HG02642 (cell line): ENCODE results near the gene ASTL.

Source experiments
- ATAC-seq: cut with Tn5 transposase; IDR thresholded peaks from one replicate; pipeline ENCODE4 v1.9.1; 2021; ENCODE audit warnings: mild to moderate bottlenecking; ENCODE audit not compliant: unreplicated experiment, poor library complexity

The ASTL gene

DNA sequence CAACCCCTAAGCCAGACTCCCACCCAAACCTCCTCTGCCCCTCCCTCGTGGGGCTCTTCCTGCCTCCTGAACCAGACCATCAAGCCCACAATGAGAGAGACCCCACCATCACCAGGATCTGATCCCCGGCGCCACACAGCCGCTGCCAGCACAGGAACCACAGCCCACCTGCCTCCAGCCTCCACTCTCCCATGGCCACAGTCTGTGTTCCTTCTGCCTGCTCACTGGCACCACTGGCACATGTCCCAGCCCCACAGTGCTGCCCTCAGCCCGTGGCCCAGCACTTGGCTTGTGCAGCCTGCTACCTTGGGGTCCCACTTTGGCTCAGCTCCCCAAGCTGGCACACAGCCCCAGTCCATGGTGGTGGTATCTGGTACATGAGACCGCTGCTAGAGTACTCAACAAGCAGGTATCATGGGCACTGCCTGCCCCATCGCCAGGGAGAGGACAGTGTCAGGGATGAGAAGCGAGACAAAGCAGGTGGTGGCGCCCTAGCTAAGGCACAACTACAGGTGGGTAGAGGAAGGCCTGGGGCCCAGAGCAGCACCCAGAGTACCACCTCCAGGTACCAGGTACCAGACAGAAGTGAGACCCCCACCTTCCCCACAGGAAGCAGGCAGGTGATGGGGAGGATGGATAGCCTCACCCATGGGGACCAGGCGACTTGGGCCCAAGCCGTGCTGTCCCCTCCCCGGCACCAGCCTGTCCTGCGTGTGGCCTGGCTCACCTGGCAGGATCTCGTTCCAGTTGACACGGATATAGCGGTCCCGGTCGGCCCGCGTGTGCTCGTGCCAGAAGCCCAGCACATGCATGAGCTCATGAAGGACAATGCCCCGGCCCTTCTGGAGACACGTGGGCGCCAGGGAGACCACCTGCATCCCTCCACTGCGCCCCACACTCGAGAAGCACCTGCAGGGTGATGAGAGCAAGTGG lies 6.2 kb downstream of the ASTL start:
- no peak for ATAC-seq

DNA sequence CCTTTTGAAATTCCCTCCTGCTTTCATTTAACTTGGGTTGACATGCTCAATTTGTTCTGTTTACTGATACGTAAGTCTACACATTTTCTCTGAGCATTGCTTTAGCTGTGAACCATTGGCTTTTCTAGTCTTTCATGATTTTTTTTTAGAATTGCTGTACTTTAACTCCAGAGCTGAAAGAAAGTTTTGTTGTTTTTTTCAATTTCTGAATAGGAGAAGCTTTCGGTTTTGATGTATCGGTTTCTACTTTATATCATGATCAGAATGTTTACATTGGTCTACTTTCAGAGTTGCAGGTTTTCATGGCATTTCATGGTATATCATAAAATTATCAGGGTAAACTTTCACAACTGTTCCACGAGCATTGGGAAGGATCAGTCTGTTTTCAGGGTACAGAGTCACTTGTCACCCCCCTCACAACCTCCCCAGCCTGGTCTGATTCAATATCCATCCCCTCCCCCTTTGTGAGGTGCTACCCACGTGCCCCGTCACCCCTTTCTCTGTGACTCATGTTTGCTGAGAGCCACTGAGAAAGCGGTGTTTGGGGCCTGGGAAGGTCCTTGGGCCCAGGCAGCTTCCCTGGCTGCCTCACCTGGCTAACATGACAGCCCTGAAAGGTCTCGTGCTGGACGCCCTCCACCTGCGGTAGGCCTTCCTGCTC lies 7.0 kb downstream of the ASTL start:
- ATAC-seq = no peak

DNA sequence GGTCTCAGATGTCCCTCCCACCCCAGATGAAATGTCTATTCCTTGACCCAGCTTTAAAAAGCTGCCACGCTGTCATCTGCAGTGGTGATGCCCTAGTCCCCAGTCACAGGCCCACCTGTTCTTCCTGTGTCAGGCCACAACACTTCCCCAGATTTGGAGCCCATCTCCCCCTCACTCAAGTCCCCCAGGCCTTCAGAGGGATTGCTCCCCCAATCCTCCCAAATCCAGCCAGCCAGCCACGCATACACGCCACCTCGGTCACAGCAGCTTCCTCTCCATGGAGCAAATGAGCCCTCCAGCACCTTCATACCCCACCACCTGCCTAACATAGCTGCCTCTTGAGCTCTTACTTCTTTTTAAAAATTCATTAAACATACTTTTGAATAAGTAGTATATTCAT lies 7.8 kb downstream of the ASTL start:
- no peak for ATAC-seq

DNA sequence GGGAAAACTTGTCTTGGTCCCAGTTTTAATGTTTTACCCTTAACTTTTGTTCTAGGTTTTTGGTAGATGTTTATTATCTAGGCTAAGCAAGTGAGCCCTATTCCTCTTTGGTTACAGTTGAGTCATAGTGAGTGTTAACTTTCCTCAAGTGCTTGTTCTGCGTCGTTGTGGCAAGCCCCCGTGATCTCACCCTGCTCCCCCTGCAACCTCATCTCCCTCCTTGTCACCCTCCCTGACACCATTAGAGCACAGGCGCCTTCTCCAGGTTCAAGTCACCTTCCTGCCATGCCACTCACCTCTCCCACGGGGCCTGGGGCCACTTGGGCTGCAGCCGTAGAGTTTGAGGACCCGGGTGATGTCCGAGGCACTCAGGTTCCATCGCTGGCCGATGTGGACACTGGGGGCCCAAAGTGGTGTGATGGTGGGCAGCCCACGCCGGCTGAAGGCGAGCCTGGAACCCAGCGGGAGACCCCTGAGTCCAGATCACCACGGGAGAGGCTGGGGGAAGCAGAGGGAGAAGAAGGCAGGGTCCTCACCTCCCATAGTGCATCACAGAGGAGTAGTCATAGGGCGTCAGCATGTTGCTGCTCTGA lies 8.7 kb downstream of the ASTL start:
- ATAC-seq = no peak

DNA sequence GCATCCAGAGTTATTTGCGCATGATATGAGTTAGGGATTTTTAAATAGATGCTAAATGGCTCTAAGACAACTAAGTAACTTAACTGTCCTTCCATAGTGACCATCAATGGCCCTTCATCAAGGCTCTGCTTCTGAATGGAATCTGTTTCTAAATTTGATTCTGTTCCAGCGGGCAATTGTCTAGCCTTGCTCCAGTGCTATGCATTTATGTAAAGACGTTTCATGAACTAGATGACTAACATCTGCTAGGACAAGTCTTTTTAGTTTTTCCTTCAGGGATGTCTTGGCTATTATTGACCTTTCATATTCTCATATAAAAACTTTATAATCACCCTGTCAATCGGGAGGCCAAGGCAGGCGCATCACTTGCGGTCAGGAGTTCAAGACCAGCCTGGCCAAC lies 9.8 kb downstream of the ASTL start:
- ATAC-seq = no peak

DNA sequence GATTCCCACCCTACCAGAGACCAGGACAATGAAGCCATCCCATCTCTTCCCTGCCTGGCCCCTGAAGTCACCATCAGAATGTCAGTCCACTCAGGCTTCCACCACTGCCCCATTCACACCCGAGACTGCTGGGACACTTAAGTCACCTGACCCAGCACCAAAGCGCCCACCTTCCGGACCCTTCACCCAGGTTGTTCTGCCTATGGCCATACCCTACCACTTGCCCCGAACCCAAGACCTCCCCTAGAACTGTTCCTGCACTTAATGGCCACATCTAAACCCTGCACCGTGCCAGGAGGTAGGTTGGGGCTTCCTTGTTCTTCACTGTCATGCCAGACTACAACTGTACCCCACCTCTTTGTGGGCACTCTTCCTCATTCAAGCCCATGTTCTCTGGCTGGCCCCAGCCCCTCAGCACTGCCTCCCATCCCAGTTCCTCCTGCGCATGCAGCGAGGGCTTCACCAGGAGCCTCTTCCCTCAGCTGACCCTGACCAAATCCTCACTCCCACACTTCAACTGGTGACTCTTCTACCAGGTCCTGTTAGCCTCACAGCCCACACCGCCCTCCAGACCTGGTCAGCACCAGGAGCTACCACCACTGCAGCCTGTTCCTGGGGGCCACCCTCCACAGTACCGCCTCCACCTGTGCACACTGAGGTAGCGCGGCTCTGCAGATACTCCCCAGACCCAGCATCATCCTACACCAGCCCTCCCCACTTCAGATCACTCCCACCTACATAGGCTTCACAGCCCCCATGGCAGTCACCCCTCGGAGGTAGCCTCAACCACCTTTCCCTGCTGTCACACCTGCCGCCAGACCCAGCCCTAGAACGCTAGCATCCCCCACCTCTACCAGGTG lies 13.7 kb downstream of the ASTL start:
- no peak for ATAC-seq

DNA sequence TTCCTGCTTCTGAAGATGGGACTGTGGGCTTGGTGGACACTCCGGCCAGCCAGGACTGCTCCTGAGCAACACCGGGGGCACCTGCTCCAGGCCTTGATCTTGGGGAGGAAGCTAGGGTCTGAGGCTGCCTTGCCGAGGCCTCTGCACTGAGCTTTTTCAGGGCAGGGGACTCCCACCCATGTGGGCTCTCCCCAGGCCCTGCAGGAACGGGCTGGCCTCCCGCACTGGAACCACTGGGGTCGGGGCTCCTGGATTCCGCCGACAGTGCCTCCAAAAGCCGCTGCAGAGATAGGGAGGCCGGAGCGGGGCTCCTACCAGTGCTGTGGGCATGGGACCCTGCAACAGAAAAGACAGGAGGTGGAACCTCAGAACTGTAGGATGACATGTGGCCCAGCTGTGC lies 14.4 kb downstream of the ASTL start:
- ATAC-seq = no peak

DNA sequence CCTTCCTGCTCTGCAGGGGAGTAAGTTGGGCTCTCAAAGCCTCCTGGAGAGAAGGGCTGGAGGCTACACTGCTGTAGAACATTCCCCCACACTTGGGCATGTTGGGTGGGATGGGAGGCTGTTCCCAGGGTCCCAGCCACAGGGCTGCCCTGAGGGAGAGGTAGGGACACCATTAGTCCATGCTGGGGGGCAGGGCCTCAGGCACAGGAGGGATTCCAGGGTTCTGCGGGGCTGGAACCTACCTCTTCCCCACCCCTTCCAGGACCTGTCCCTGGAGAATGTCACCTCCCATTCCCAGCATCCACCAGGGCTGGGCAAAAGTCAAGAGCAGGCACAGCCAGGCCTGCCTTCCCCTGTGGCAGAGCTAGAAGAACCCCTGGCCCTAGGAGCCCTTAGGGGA lies 15.0 kb downstream of the ASTL start:
- no peak for ATAC-seq

DNA sequence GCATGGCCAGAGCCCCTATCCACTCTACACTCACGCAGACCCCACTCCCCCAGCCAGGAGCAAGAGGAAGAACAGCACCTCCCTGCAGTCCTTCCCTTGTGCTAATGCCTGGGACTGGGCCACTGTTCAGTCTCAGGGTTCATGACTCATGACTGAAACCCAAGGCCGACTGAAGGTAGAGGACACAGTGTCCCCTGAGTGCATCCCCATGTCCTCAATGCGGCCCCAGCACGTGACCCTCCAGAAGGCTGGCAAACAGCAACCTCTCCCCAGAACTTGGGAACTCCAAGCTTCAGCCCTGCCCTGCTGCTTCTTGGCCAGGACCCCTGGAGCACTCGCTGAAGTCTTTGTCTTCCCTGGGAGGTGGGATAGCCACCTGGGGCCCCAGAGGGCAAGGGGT lies 15.9 kb downstream of the ASTL start:
- ATAC-seq = no peak

DNA sequence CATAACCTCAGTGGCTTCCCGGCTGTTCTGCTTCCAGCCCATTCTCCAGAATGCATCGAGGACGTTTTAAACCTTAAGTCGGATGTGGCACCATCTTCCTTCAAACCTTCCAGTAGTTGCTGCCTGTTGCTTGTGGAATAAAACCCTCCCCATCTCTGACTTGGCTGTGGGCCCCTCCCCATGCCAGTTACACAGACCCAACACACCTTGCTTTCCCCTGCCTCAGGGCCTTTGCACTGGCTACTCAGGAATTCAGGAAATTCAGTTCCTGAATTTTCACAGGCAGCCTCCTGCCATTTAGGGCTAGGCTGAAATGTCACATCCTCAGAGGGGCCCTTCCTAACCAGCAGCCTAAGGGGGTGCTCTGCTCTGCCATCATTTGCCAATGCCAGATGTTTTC lies 16.9 kb downstream of the ASTL start:
- no peak for ATAC-seq

DNA sequence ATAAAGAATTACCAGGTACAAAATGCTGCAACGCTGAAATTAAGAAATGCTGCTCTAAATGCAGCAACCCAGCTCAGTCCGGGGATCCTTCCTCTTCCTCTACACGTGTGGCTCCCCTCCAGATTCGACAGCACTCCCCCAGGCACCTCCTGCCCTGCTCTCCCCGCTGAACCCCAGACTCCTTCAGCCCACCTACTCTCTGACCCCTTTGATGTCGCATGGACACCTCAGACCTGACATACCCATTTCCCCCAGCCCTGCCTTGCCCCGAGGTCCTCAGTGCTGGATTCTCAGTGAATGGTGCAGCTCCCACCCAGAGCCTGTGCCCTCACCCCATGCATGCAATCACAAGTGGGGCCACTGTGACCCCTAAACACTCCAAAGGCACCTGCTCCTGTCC lies 17.3 kb downstream of the ASTL start:
- no peak for ATAC-seq

DNA sequence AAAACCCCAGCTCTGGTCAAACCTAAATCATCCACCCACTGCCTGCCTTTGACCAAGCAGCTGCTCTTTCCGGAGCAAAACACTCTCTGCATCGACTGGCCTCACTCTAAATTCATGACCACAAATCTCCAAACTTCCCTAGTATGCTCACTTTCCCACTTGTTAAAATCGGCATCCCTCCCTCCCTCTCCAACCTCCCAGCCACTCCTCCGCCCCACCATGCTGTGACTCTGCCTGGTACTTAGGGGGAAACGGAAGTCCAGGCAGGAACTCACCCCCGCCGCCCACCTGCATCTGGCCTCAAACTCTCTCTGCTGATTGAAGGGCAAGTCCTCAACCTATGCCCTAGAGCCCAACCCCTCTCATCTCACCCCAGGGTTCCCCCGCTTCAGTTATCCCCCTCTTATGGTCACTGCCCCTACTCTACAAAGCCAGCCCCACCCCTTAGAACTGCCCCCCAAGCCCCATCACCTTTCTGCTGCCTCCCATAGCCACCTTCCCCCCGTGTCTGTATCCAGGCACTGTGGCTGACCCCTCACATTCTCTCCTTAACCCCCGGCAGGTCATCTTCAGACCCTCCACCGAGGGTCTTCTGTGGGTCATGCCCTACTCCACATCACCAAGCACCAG lies 18.1 kb downstream of the ASTL start:
- ATAC-seq = no peak

DNA sequence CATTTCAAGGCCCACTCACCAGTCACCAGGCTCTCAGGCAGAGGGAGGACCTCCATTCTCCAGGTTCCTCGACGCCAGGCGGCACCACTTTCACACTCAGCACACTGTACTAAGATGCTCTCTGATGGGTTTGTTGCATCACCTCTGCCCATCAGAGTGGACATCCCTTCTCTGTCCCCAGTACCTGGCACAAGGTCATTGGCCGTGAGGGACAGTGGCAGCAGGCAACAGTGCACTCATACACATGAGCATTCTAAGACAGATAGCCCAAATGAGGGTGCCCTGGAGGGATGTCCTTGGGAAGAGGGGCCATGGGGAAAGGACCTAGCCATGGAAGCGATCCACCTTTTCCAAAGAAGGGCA lies 18.9 kb downstream of the ASTL start:
- ATAC-seq = no peak

DNA sequence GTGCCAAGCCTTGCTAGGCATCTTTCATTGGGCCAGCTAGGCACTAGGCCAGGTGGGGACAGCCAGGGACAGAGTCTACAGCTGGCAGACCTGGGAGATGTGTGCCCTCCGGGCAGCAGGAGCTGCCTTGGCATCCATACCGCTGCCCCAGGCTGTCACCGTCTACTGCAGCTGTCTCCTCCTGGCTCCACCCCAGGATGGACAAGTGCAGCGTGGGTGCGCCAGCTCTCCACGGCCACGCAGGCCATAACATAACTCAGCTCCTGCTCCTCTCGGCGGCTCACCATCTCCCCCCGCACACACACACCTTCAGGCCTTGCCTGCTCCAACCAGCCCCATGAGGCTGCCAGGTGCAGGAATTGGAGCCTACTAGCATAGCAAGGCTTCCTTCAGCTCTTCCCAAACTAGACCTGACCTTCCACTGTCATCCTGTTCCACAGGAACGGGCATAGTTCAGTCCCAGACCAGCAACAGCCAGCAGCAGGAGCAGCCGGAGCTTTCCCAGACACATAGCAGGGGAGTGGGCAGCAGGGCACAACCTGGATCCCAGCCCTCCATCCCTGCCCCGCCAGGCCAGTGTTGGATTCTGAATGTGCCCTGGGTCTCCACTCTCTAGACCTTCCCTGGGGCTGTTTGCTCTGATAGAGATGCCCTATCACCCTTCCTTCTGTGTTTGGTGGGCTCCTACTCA lies 19.5 kb downstream of the ASTL start:
- no peak for ATAC-seq

DNA sequence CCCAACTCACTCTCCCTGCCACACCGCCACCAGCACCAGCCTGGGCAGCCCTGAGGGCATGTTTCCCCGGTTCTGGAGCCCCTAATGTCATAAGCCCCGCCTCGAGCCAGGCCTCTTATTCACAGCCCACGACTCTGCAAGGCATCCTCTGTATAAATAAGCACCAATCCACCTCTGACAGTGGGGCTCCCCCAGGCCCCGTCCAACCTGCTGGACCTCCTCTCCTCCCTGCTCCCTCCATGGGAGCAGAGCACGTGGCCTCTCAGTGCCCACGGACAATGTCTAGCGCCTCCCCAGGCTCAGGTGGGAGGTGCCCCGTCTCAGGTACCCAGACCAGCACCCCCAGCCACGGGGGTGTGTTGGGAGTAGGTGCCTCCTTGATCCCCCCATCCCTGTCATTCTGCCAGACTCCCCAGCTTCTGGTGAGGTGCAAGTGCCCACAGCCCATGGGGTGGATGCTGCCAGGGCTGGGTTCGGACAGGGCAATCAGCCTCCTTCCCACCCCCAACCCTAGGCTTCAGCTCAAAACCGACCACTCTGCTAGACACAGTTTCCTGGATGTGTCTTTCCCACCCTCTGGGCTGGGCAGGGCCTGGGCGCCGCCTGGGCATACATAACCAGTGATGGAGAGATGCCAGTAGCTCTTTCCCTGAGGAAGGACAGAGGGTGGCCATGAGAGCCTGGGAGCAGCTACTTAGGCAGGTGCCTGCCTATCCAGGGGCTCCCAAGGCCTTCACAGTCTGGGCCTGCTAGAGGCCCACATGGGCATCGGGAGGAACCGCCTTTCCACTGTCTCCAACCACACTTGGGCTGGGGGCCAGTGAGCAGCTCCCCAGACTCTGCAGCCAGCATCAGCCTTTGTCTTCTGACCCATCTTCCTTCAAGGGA lies 20.4 kb downstream of the ASTL start:
- ATAC-seq = no peak

DNA sequence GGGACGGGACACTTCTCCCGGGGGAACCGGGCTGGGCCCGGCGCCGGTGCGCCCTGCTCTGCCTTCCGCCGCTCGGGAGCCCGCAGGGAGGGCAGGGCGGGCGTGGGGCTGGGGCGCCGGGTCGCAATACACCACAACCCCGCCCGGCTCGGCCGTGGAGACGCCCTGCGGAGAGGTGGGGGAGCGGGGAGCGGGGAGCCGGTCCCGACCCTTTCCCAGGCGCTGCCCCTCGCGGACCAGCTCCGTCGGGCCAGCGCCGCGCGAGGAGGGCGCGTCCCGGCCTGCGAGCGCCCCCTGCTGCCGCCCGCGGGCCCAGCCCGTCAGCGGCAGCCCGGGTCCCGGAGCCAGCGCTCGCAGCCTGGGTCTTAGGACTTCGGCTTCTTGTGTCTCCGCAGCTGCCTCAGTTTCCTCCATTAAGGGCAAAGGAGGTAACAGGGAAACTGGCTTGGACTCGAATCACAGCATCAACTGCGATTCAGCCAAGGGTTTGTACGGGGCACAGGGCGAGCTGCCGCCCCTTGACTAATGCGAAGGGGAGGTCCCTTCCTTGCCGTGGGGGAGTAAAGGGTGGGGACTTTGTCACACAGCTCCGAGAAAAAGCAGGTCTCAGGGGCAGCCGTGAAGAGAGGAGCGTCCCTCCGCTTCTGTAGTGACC lies 21.3 kb downstream of the ASTL start:
- ATAC-seq = peak; percentile 75

DNA sequence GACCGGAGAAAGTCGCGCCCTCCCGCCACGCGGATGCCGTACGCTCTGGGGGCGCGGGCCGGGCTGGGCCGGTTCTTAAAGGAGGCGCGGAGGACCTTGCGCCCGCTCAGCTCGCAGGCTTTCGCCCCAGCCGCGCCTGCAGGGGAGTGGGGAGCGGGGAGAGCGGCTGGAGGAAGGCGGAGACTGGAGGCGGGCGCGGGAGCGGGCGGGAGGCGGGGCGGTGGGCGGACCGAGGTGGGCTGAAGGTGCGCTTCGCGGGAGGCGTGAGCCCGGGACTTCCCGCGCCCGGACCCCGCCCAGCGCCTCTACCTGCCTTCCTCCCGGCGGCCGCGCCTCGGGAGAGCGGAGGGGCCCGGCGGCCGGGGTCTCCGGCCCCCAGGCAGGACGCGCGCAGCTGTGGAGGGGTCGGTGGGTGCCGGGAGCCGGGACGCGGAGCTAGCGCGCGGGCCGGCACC lies 21.9 kb downstream of the ASTL start, which contains the start of gene ADRA2B:
TSS of gene ADRA2B (minus strand) at position 148 of the 455 bp plus-strand sequence. CDS start 422 bp downstream, outside the sequence.
- ATAC-seq = peak; percentile 48
